Spleen (tissue), 7 donors: ENCODE results near the gene LYRM7.

Experiments used
- POLR2A ChIP-seq, 3 donors: fragments of 450-650 bp; IDR thresholded peaks; one replicate each; pipeline ENCODE4 v1.5.1; 2017; ENCODE audit warnings: antibody characterized with exemption in 3 of 3, mild to moderate bottlenecking in 1 of 3
- POLR2AphosphoS5 ChIP-seq, 3 donors: sonication (generic); formaldehyde crosslinking; IDR thresholded peaks; one replicate each; pipeline ENCODE4 v1.5.1; 2017; ENCODE audit warnings: antibody characterized with exemption in 3 of 3
- TF ChIP-seq, protein P1 (sequence below), 11 experiments: fragments of 200-600 bp in 7 of 11; fragments of 450-650 bp in 4 of 11; sonication (generic) in 4 of 11; IDR thresholded peaks in 8 of 11; conservative IDR thresholded peaks in 3 of 11; 1 replicate in 7 of 11; 2 replicates in 4 of 11; pipeline versions ENCODE4 v1.4.0 to v1.8.0; 2016 to 2021; ENCODE audit warnings: antibody characterized with exemption in 11 of 11, inconsistent platforms in 4 of 11, mild to moderate bottlenecking in 1 of 11
- donor health status: DM: no; HTN: no; CAD: no; lungs with moderate emphysema.
- donor health status: DM: no; HTN: no; CAD: no.
- donor health status: DM: no; HTN: no; CAD: no.

GRCh38 chr5:131221008-131221703 lies 50.4 kb downstream of the LYRM7 start:
- TF ChIP-seq, protein P1, sequence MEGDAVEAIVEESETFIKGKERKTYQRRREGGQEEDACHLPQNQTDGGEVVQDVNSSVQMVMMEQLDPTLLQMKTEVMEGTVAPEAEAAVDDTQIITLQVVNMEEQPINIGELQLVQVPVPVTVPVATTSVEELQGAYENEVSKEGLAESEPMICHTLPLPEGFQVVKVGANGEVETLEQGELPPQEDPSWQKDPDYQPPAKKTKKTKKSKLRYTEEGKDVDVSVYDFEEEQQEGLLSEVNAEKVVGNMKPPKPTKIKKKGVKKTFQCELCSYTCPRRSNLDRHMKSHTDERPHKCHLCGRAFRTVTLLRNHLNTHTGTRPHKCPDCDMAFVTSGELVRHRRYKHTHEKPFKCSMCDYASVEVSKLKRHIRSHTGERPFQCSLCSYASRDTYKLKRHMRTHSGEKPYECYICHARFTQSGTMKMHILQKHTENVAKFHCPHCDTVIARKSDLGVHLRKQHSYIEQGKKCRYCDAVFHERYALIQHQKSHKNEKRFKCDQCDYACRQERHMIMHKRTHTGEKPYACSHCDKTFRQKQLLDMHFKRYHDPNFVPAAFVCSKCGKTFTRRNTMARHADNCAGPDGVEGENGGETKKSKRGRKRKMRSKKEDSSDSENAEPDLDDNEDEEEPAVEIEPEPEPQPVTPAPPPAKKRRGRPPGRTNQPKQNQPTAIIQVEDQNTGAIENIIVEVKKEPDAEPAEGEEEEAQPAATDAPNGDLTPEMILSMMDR (IDR thresholded peaks at IDR 0.05 in 8 of 11, conservative IDR thresholded peaks at IDR 0.05 in 3 of 11), result no peak
- TF ChIP-seq POLR2A (IDR thresholded peaks at IDR 0.05), result no peak
- TF ChIP-seq POLR2AphosphoS5 (IDR thresholded peaks at IDR 0.05), result no peak
